Calu3 (cell line): ENCODE measurements around the gene PRODH. TPM values are rescaled to one million over a fixed set of nuclear protein-coding genes. Genes with fewer than 3 reads are reported as not detected.

Experiments used
- BruUV-seq: library from RNA; stranded (reverse); fragments of 400-500 nt; replicated peaks from 2 replicates; lab custom pipeline; 2021; lab: Mats Ljungman, UMichigan
- CTCF ChIA-PET: fragments of 300-600 bp; sonication (Branson Sonifier 250); formaldehyde crosslinking; loops from one replicate; lab custom pipeline; 2022; ENCODE audit warnings: antibody characterized with exemption; lab: Charles Lee
- DNase-seq: peaks from one replicate; pipeline ENCODE4 v3.0.0; 2022
- H3K27ac Mint-ChIP-seq: one replicate; pipeline ENCODE4 v1.8.0; 2022; ENCODE audit warnings: mixed read lengths; ENCODE audit not compliant: unreplicated experiment
- H3K27me3 Mint-ChIP-seq: one replicate; pipeline ENCODE4 v1.8.0; 2022; ENCODE audit warnings: mixed read lengths; ENCODE audit not compliant: unreplicated experiment
- H3K36me3 Mint-ChIP-seq: one replicate; pipeline ENCODE4 v1.8.0; 2022; ENCODE audit warnings: mild to moderate bottlenecking, moderate library complexity, mixed read lengths; ENCODE audit not compliant: insufficient read depth, unreplicated experiment
- H3K4me1 Mint-ChIP-seq: one replicate; pipeline ENCODE4 v1.8.0; 2022; ENCODE audit warnings: mild to moderate bottlenecking, low read depth, mixed read lengths; ENCODE audit not compliant: unreplicated experiment
- H3K4me3 Mint-ChIP-seq: one replicate; pipeline ENCODE4 v1.8.0; 2022; ENCODE audit warnings: mild to moderate bottlenecking, low read depth, moderate library complexity, mixed read lengths; ENCODE audit not compliant: unreplicated experiment
- H3K9me3 Mint-ChIP-seq: one replicate; pipeline ENCODE4 v1.8.0; 2022; ENCODE audit warnings: low read depth, mixed read lengths; ENCODE audit not compliant: unreplicated experiment
- intact Hi-C: fragments of 100-400 bp; cut with micrococcal nuclease; formaldehyde crosslinking; loops from one replicate; pipeline ENCODE4 v1.10.0; 2022; ENCODE audit not compliant: unreplicated experiment
- total RNA-seq: library from RNA; stranded (reverse); gene quantifications from 2 replicates; pipeline ENCODE4 v1.2.3, GENCODE V29; 2022
- TF ChIP-seq, protein P1 (sequence below): fragments of 200-600 bp; IDR thresholded peaks from one replicate; pipeline ENCODE4 v1.8.0; 2022; ENCODE audit warnings: antibody characterized with exemption; ENCODE audit not compliant: unreplicated experiment

Gene PRODH
- total RNA-seq, 1 experiment from 2014 or later = 1.5 TPM

DNA sequence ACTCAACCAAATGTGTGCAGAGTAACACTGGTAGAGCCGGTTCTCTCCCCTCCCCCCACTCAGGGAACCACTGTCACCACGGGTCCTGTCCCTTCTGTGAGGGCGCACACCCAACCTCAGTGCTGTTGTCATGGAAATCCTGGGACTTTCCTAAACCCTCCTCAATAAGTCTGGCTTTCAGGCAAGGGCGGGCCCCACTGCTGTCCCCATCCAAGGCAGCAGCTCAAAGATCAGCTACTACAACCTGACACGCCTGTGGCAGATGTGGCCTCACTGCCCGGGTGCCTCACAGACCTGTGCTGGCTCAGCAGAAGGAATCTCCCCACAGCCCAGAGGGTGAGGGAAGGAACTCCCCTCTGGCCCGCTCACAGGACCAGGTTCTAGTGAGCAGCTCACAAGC lies 2.2 kb downstream of the PRODH start:
- Mint-ChIP-seq H3K36me3 (no peaks in the 10 kb centered on the region), H3K9me3 (no peaks in the 10 kb centered on the region)

DNA sequence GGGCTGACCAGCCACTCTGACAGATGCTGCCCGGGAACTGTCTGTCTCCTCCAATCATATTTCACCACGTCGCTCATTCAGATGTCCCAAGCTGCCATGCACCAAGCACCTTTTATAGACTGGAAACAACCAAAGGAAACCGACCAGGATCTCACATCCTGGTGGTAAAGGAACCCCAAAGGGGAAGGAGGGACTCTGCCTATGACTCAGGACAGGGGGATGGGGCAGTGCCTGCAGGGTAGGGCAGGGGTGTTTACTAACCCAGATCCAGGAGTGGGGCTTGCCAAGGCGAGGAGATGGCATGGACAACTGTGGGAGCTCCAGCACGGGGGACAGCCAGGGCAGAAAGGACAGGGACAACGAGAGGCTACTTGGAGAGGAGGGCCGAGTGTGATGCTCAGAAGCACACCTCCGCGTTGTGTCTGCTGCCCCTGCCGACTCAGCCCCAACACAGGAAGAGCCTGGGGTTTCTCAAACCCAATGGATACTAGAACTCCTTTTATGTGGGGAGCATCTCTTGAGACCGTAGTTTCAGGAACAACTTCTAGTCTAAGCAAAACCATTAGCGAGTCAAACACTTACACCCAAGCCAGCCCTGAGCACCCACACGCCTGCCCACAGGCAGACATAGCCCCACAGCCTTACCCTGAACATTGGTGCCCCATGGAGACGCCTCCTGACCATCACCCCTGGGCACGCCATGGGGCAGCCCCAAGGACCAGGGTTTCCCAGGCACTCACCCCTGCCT lies 4.0 kb downstream of the PRODH start:
- Mint-ChIP-seq H3K4me3 (no peak overlapping the region), H3K4me1 (no peaks in the 10 kb centered on the region), H3K9me3 (no peaks in the 10 kb centered on the region), H3K36me3 (no peaks in the 10 kb centered on the region), H3K27me3 (no peaks in the 10 kb centered on the region), H3K27ac (no peak overlapping the region)
- intact Hi-C loops = no loop called here
- DNase-seq = no peak
- TF ChIP-seq, protein P1, sequence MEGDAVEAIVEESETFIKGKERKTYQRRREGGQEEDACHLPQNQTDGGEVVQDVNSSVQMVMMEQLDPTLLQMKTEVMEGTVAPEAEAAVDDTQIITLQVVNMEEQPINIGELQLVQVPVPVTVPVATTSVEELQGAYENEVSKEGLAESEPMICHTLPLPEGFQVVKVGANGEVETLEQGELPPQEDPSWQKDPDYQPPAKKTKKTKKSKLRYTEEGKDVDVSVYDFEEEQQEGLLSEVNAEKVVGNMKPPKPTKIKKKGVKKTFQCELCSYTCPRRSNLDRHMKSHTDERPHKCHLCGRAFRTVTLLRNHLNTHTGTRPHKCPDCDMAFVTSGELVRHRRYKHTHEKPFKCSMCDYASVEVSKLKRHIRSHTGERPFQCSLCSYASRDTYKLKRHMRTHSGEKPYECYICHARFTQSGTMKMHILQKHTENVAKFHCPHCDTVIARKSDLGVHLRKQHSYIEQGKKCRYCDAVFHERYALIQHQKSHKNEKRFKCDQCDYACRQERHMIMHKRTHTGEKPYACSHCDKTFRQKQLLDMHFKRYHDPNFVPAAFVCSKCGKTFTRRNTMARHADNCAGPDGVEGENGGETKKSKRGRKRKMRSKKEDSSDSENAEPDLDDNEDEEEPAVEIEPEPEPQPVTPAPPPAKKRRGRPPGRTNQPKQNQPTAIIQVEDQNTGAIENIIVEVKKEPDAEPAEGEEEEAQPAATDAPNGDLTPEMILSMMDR = no peak
- CTCF ChIA-PET = no interaction called here
- BruUV-seq = no TSS peak

More for the DNA sequence above, 2.2 kb downstream of the PRODH start:
- CTCF ChIA-PET = interaction anchor here (0.7 kb wide), 1 partner anchor 179 kb away, joined by 3 read pairs; no protein-coding TSS in a partner anchor
- Mint-ChIP-seq H3K27ac (no peak overlapping the region), H3K27me3 (no peaks in the 10 kb centered on the region), H3K4me1 (no peaks in the 10 kb centered on the region), H3K4me3 (no peak overlapping the region)
- intact Hi-C loops = no loop called here
- no TSS peak for BruUV-seq
- TF ChIP-seq, protein P1 = no peak
- DNase-seq = no peak

DNA sequence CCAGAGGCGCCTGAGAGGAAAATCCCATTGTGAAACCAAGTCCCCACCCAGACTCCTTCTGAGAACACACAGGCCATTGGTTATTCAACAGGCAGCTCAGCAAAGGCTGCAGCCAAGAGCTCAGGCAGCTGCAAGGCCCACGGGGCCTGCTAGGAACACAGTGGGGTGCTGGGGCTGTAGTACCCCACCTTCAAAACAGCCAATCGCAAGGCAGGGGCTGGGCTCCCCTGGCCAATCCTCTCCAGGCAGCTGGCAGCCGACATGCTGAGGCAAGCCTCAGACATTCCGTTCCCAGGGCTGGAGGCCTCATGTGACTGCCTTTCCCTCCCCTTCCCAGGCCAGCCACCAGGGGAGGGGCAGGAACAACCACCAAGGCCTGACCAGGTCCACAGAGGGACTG lies 6.6 kb downstream of the PRODH start:
- DNase-seq = no peak
- no peaks in the 10 kb centered on the region for H3K27me3 Mint-ChIP-seq
- no peak overlapping the region for H3K4me3 Mint-ChIP-seq
- intact Hi-C loops = no loop called here
- TF ChIP-seq, protein P1 = no peak
- no TSS peak for BruUV-seq
- no peak overlapping the region for H3K27ac Mint-ChIP-seq
- no peaks in the 10 kb centered on the region for H3K36me3 Mint-ChIP-seq
- H3K4me1 Mint-ChIP-seq = no peaks in the 10 kb centered on the region
- CTCF ChIA-PET = interaction anchor here (1.1 kb wide), 1 partner anchor 23 kb away, joined by 3 read pairs; the partner anchor contains the start of gene DGCR6
- H3K9me3 Mint-ChIP-seq = no peaks in the 10 kb centered on the region

DNA sequence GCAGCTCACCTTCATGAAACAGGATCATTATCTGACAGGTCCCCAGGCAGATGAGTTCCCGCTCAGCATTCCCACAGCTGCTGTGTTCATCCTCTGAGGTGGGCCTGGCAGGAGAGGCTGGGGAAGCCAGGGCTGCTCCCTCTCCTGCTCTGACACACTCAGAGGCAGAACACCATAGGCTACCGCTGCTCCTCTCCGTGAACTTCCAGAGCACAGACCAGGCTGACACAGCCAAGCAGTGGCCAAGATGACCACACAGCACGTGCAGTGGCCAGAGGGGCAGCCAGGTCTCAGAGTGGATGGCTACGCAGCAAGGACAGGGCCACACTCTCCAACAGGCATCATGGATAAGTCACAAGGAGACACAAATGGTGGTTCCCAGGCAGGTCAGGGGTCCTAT lies 8.5 kb downstream of the PRODH start:
- TF ChIP-seq, protein P1 = no peak
- Mint-ChIP-seq H3K27me3 (no peaks in the 10 kb centered on the region), H3K36me3 (no peaks in the 10 kb centered on the region), H3K27ac (no peak overlapping the region), H3K4me1 (no peaks in the 10 kb centered on the region), H3K9me3 (no peaks in the 10 kb centered on the region), H3K4me3 (no peak overlapping the region)
- BruUV-seq = no TSS peak
- no peak for DNase-seq
- intact Hi-C loops = no loop called here
- CTCF ChIA-PET = no interaction called here
